Endodermal cell (in vitro differentiated cells): ENCODE measurements around the gene CALHM5. TPM values are rescaled to one million over a fixed set of nuclear protein-coding genes. Genes with fewer than 3 reads are reported as not detected.

Experiments
- DNase-seq: peaks from one replicate; pipeline ENCODE4 v3.0.0-alpha.2; 2017
- H3K27ac ChIP-seq: 2 replicates; pipeline ENCODE4 v1.5.1; 2013; ENCODE audit warnings: mild to moderate bottlenecking, low read depth, low read length, moderate library complexity
- H3K27me3 ChIP-seq: 2 replicates; pipeline ENCODE4 v1.6.1; 2013; ENCODE audit warnings: mild to moderate bottlenecking, low read length, moderate library complexity; ENCODE audit not compliant: insufficient read depth, control insufficient read depth, poor library complexity, severe bottlenecking
- H3K36me3 ChIP-seq: 2 replicates; pipeline ENCODE4 v1.7.0; 2013; ENCODE audit warnings: mild to moderate bottlenecking, low read length, moderate library complexity; ENCODE audit not compliant: control insufficient read depth, insufficient read depth
- H3K4me1 ChIP-seq: one replicate; pipeline ENCODE4 v1.7.0; 2013; ENCODE audit warnings: low read length; ENCODE audit not compliant: control insufficient read depth, insufficient read depth
- H3K4me3 ChIP-seq: 2 replicates; pipeline ENCODE4 v1.5.1; 2013; ENCODE audit warnings: mild to moderate bottlenecking, low read length, moderate library complexity
- H3K9ac ChIP-seq: 2 replicates; pipeline ENCODE4 v1.6.1; 2013; ENCODE audit warnings: mild to moderate bottlenecking, low read length, moderate library complexity; ENCODE audit not compliant: poor library complexity, severe bottlenecking; ENCODE audit errors: extremely low read depth
- H3K9me3 ChIP-seq: 2 replicates; pipeline ENCODE4 v1.6.1; 2013; ENCODE audit warnings: mild to moderate bottlenecking, low read length, moderate library complexity; ENCODE audit not compliant: control insufficient read depth
- H3K27ac Mint-ChIP-seq: 2 replicates; pipeline ENCODE4 v1.8.0; 2020; ENCODE audit warnings: mixed read lengths
- H3K27me3 Mint-ChIP-seq: 2 replicates; pipeline ENCODE4 v1.8.0; 2021; ENCODE audit warnings: mild to moderate bottlenecking, mixed read lengths; ENCODE audit not compliant: insufficient read depth
- H3K36me3 Mint-ChIP-seq: 2 replicates; pipeline ENCODE4 v1.8.0; 2020; ENCODE audit warnings: low read depth, mixed read lengths
- H3K4me1 Mint-ChIP-seq: 2 replicates; pipeline ENCODE4 v1.8.0; 2020; ENCODE audit warnings: mixed read lengths
- H3K4me3 Mint-ChIP-seq: 2 replicates; pipeline ENCODE4 v1.8.0; 2020; ENCODE audit warnings: mild to moderate bottlenecking, moderate library complexity, mixed read lengths
- H3K9me3 Mint-ChIP-seq: 2 replicates; pipeline ENCODE4 v1.8.0; 2020; ENCODE audit warnings: mild to moderate bottlenecking, mixed read lengths
- CTCF ChIP-seq: fragments of 200-600 bp; sonication (generic); conservative IDR thresholded peaks from 2 replicates; pipeline ENCODE4 v1.5.0; 2021; ENCODE audit warnings: antibody characterized with exemption, mild to moderate bottlenecking
- WGBS, 2 experiments: methylation state at CpG; one replicate each; pipeline versions ENCODE4 v1.1.5 to v1.1.7; 2013; ENCODE audit warnings: missing lambda C conversion rate in 2 of 2, mixed read lengths in 1 of 2; ENCODE audit not compliant: insufficient coverage in 1 of 2, insufficient read length in 1 of 2; 5-methylcytosine and 5-hydroxymethylcytosine counted together
- total RNA-seq, 2 donors: library from RNA; stranded (reverse); fragmentation: NEBNext Ultra II Directional in 1 of 2; extraction: Animal tissue kit (Norgen Biotek cat#: 25700) in 1 of 2; gene quantifications; 2 replicates in 1 of 2; 3 replicates in 1 of 2; pipeline ENCODE4 v1.2.1, GENCODE V29; 2021

The CALHM5 gene
- total RNA-seq, 2 donors from 2014 or later: 0.18 to 0.20 TPM

GRCh38 chr6:116465246-116465645 lies 46.2 kb upstream of the CALHM5 start:
- DNase-seq: no peak
- H3K36me3 ChIP-seq: no peaks in the 10 kb centered on the region
- H3K27me3 ChIP-seq: peaks cover 38% of the 10 kb centered on the region
- H3K9ac ChIP-seq: no peak overlapping the region
- no peak overlapping the region for H3K4me3 Mint-ChIP-seq
- WGBS, 2 experiments: 89 to 92% methylated on average over 4 to 5 of the region's 5 CpGs
- no peaks in the 10 kb centered on the region for H3K4me1 ChIP-seq
- no peaks in the 10 kb centered on the region for H3K9me3 Mint-ChIP-seq
- H3K4me1 Mint-ChIP-seq: peaks cover 9% of the 10 kb centered on the region
- no peaks in the 10 kb centered on the region for H3K36me3 Mint-ChIP-seq
- H3K27me3 Mint-ChIP-seq: peaks cover 36% of the 10 kb centered on the region
- H3K27ac ChIP-seq: no peak overlapping the region
- no peaks in the 10 kb centered on the region for H3K9me3 ChIP-seq
- TF ChIP-seq CTCF: no peak
- H3K4me3 ChIP-seq: no peak overlapping the region
- no peak overlapping the region for H3K27ac Mint-ChIP-seq

GRCh38 chr6:116467096-116467495 lies 44.3 kb upstream of the CALHM5 start:
- no peaks in the 10 kb centered on the region for H3K9me3 ChIP-seq
- no peaks in the 10 kb centered on the region for H3K9me3 Mint-ChIP-seq
- TF ChIP-seq CTCF: no peak
- no peaks in the 10 kb centered on the region for H3K4me1 ChIP-seq
- H3K4me1 Mint-ChIP-seq: peaks cover 9% of the 10 kb centered on the region
- no peaks in the 10 kb centered on the region for H3K36me3 ChIP-seq
- H3K27ac Mint-ChIP-seq: no peak overlapping the region
- no peak overlapping the region for H3K4me3 ChIP-seq
- peaks cover 19% of the 10 kb centered on the region for H3K27me3 Mint-ChIP-seq
- no peak overlapping the region for H3K4me3 Mint-ChIP-seq
- no peak overlapping the region for H3K9ac ChIP-seq
- no peak overlapping the region for H3K27ac ChIP-seq
- WGBS, 2 experiments: 100% methylated on average over 1 of the region's 1 CpG; no CpG with 5 or more reads in 1 of the 2 experiments
- peaks cover 19% of the 10 kb centered on the region for H3K27me3 ChIP-seq
- H3K36me3 Mint-ChIP-seq: no peaks in the 10 kb centered on the region
- DNase-seq: no peak

- H3K27ac Mint-ChIP-seq: no peak overlapping the region
- Histone ChIP-seq H3K4me3 (no peak overlapping the region), H3K27me3 (peaks cover 15% of the 10 kb centered on the region), H3K36me3 (no peaks in the 10 kb centered on the region), H3K4me1 (no peaks in the 10 kb centered on the region), H3K9ac (no peak overlapping the region), H3K27ac (no peak overlapping the region), H3K9me3 (no peaks in the 10 kb centered on the region)
- no peaks in the 10 kb centered on the region for H3K9me3 Mint-ChIP-seq
- H3K27me3 Mint-ChIP-seq: peaks cover 16% of the 10 kb centered on the region
- H3K36me3 Mint-ChIP-seq: no peaks in the 10 kb centered on the region
- TF ChIP-seq CTCF: no peak
- no peak for DNase-seq
- H3K4me1 Mint-ChIP-seq: peaks cover 9% of the 10 kb centered on the region
- H3K4me3 Mint-ChIP-seq: no peak overlapping the region
Measured at GRCh38 chr6:116467514-116467913, 43.9 kb upstream of the CALHM5 start.
